ENCODE measurements around the gene BLTP1. TPM values are rescaled to one million over a fixed set of nuclear protein-coding genes. Genes with fewer than 3 reads are reported as not detected.

BLTP1 gene
- total RNA-seq, 1 donor from 2014 or later: 59.6 TPM

DNA sequence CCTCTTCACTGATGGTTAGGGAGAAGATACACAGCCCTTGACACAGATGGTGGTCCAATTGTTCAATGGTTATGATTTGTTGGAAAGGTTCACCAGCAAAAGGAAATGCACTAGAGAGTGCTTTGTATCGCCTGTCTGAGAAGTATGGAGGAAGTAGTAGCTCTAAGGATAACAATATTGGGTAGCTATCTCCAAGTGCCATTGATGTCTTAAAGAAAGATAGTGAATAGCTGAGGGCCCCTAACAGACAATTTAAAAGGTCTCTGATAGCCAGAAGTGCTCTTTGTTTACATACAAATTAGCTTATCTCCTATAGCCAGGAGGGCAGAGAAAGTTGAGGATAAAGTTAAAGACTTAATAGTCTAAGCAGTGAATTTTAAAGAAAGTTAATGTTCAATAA lies 33.9 kb upstream of the BLTP1 start:
- Mint-ChIP-seq H3K27ac (ENCODE audit: unreplicated experiment) (no peak overlapping the region), H3K9me3 (ENCODE audit: unreplicated experiment) (no peaks in the 10 kb centered on the region), H3K27me3 (ENCODE audit: unreplicated experiment) (no peaks in the 10 kb centered on the region), H3K4me1 (ENCODE audit: unreplicated experiment) (peaks cover 11% of the 10 kb centered on the region), H3K4me3 (ENCODE audit: unreplicated experiment) (no peak overlapping the region), H3K36me3 (ENCODE audit: low read depth, unreplicated experiment) (no peaks in the 10 kb centered on the region)
- TF ChIP-seq, protein P1, sequence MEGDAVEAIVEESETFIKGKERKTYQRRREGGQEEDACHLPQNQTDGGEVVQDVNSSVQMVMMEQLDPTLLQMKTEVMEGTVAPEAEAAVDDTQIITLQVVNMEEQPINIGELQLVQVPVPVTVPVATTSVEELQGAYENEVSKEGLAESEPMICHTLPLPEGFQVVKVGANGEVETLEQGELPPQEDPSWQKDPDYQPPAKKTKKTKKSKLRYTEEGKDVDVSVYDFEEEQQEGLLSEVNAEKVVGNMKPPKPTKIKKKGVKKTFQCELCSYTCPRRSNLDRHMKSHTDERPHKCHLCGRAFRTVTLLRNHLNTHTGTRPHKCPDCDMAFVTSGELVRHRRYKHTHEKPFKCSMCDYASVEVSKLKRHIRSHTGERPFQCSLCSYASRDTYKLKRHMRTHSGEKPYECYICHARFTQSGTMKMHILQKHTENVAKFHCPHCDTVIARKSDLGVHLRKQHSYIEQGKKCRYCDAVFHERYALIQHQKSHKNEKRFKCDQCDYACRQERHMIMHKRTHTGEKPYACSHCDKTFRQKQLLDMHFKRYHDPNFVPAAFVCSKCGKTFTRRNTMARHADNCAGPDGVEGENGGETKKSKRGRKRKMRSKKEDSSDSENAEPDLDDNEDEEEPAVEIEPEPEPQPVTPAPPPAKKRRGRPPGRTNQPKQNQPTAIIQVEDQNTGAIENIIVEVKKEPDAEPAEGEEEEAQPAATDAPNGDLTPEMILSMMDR (IDR thresholded peaks at IDR 0.05; ENCODE audit: unreplicated experiment): no peak
- no peak for DNase-seq (ENCODE audit: low spot score)

DNA sequence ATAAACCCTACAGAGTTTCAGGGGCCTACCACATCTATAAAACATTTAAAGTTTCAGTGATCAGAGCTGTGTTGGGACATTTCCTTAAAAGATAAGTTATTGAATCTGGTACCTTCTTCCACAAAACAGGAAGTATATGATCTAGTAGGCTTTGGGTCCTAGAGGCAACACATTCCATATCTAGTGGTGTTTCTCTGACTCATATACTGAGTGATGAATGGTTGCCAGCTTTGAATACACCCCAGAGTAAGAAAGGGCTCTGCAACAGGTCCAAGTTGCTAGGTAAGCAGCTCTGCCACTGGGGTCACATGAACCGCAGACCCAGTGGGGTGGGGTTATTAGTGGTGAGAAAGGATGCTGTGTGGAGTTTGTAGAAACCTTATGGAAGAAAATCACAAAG lies 32.4 kb upstream of the BLTP1 start:
- Mint-ChIP-seq H3K27me3 (ENCODE audit: unreplicated experiment) (no peaks in the 10 kb centered on the region), H3K36me3 (ENCODE audit: low read depth, unreplicated experiment) (no peaks in the 10 kb centered on the region), H3K4me1 (ENCODE audit: unreplicated experiment) (peaks cover 11% of the 10 kb centered on the region), H3K27ac (ENCODE audit: unreplicated experiment) (no peak overlapping the region), H3K4me3 (ENCODE audit: unreplicated experiment) (no peak overlapping the region), H3K9me3 (ENCODE audit: unreplicated experiment) (no peaks in the 10 kb centered on the region)
- TF ChIP-seq, protein P1 (IDR thresholded peaks at IDR 0.05; ENCODE audit: unreplicated experiment): no peak
- DNase-seq (ENCODE audit: low spot score): no peak

DNA sequence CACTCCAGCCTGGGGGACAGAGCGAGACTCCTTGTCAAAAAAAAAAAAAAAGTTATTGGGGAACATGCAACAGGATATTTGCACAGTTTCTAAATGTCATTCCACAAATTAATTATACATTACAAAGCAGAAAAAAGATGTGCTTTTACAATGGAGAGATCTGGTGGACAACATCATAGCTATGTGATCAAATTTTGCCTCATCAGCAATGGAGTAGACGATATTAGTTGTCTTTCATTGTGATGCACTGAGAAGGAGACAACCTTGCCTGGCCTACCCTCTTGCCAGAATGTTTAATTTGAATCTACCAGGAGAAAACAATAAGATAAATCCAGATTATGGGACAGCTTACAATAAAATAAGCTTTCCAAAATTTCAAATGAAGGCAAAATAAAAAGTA lies 30.5 kb upstream of the BLTP1 start:
- no peak for DNase-seq (ENCODE audit: low spot score)
- peaks cover 11% of the 10 kb centered on the region for H3K4me1 Mint-ChIP-seq (ENCODE audit: unreplicated experiment)
- H3K4me3 Mint-ChIP-seq (ENCODE audit: unreplicated experiment): no peak overlapping the region
- no peaks in the 10 kb centered on the region for H3K9me3 Mint-ChIP-seq (ENCODE audit: unreplicated experiment)
- H3K36me3 Mint-ChIP-seq (ENCODE audit: low read depth, unreplicated experiment): no peaks in the 10 kb centered on the region
- H3K27me3 Mint-ChIP-seq (ENCODE audit: unreplicated experiment): no peaks in the 10 kb centered on the region
- no peak overlapping the region for H3K27ac Mint-ChIP-seq (ENCODE audit: unreplicated experiment)
- TF ChIP-seq, protein P1 (IDR thresholded peaks at IDR 0.05; ENCODE audit: unreplicated experiment): no peak

DNA sequence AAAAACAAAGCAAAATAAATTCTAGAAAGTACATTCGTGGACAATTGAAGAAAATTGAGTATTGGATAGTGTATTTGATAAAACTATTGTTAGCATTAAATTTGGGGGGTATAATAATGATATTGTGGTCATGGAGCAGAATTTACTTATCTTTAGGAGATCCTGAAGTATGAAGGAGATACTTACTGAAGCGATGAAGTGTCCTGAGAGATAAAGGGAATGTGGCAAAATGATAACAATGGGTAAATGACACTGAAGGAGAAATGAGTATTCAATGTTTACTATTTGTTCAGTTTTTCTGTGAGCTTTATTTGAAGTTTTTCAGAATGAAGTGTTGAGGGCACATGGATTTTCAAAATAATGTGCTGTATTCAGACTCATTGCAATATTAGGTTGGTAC lies 30.0 kb upstream of the BLTP1 start:
- no peak overlapping the region for H3K27ac Mint-ChIP-seq (ENCODE audit: unreplicated experiment)
- no peaks in the 10 kb centered on the region for H3K36me3 Mint-ChIP-seq (ENCODE audit: low read depth, unreplicated experiment)
- H3K27me3 Mint-ChIP-seq (ENCODE audit: unreplicated experiment): no peaks in the 10 kb centered on the region
- peaks cover 11% of the 10 kb centered on the region for H3K4me1 Mint-ChIP-seq (ENCODE audit: unreplicated experiment)
- TF ChIP-seq, protein P1 (IDR thresholded peaks at IDR 0.05; ENCODE audit: unreplicated experiment): no peak
- no peak for DNase-seq (ENCODE audit: low spot score)
- H3K9me3 Mint-ChIP-seq (ENCODE audit: unreplicated experiment): no peaks in the 10 kb centered on the region
- H3K4me3 Mint-ChIP-seq (ENCODE audit: unreplicated experiment): no peak overlapping the region

DNA sequence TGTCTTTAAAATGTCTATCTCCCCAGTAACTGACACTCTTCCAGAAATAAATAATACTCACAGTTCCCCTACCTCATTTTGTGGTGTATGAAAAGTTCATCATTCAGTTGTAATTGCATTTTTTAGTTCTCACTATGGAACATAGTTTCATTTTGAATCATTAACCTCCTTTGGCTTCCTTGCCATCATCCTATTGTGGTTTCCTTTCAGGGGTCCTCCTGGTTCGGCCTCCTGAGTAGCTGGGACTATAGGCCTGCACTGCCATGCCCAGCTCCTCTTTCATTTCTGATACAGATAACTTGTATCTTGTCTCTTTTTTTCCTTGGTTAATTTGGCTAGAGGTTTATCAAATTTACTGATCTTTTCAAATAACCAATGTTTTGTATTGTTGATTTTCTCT lies 23.1 kb upstream of the BLTP1 start:
- no peak overlapping the region for H3K4me3 Mint-ChIP-seq (ENCODE audit: unreplicated experiment)
- no peaks in the 10 kb centered on the region for H3K9me3 Mint-ChIP-seq (ENCODE audit: unreplicated experiment)
- no peak overlapping the region for H3K27ac Mint-ChIP-seq (ENCODE audit: unreplicated experiment)
- H3K36me3 Mint-ChIP-seq (ENCODE audit: low read depth, unreplicated experiment): no peaks in the 10 kb centered on the region
- TF ChIP-seq, protein P1 (IDR thresholded peaks at IDR 0.05; ENCODE audit: unreplicated experiment): no peak
- H3K4me1 Mint-ChIP-seq (ENCODE audit: unreplicated experiment): no peaks in the 10 kb centered on the region
- H3K27me3 Mint-ChIP-seq (ENCODE audit: unreplicated experiment): no peaks in the 10 kb centered on the region
- no peak for DNase-seq (ENCODE audit: low spot score)
